ENCODE results near the gene NIN.

- TF ChIP-seq CTCF (IDR thresholded peaks at IDR 0.05; ENCODE audit: insufficient read depth, low read depth, low read length) (no peak), EZH2 (IDR thresholded peaks at IDR 0.05; ENCODE audit: insufficient read depth, low read length) (no peak)
These were observed 153.4 kb downstream of the NIN start for GRCh38 chr14:50677527-50678063.

All from astrocyte (in vitro differentiated cells and primary cell).